ENCODE results near the gene MSRB1. TPM values are rescaled to one million over a fixed set of nuclear protein-coding genes. Genes with fewer than 3 reads are reported as not detected.
A peak's percentile ranks its signal among the peaks of the same experiment; 100 is the strongest.

MSRB1 gene
- total and polyA plus RNA-seq, 3 experiments from 2014 or later = 20.2 to 20.4 (median 20.4) TPM

DNA sequence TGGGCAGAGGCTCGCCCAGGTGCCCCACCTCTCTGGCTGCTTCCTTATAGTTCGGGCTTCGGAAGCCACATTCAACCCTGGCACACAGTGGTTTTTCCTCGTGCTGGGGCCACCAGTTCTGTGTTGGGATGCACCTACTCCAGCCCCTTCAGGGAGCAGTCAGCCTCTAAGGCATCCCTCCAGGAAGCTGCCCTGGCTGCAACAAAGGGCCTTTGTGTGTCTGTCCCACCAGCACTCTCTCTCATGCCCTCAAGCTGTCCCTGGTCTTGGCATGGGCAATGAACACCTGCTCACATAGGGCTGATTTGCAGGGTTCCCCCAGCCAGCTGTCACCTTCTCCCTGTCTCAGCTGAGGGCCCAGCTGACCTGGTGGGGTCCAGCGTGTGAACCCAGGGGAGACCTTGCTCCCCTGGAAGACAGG lies 39.0 kb upstream of the MSRB1 start:
- Histone ChIP-seq H3K9me3 (ENCODE audit: low read length) (no peaks in the 10 kb centered on the region), H3K4me1 (ENCODE audit: insufficient read depth, low read length) (peaks cover 20% of the 10 kb centered on the region), H3K27me3 (ENCODE audit: insufficient read depth, low read length, poor library complexity, severe bottlenecking) (peaks cover 16% of the 10 kb centered on the region), H3K36me3 (ENCODE audit: insufficient read depth, low read length) (no peaks in the 10 kb centered on the region), H3K4me3 (ENCODE audit: low read length) (no peak overlapping the region), H3K27ac (ENCODE audit: low read depth, low read length) (no peak overlapping the region)
- DNase-seq = no peak
- Mint-ChIP-seq H3K27ac (peak overlapping the region in 2 of 8 donors; percentile 11 to 86), H3K4me1 (peaks cover 8 to 23% (median 12%) of the 10 kb centered on the region in 3 donors), H3K9me3 (no peaks in the 10 kb centered on the region), H3K36me3 (peaks cover 0 to 32% (median 0%) of the 10 kb centered on the region in 3 donors), H3K4me3 (peak overlapping the region in 5 of 7 donors; percentile 29 to 85 (median 82)), H3K27me3 (peaks cover 16% of the 10 kb centered on the region in 2 donors)
- CTCF ChIA-PET = interaction anchor here (1.5 to 1.7 kb wide), 2 partner anchors 16 to 22 kb away, joined by 3 read pairs; no protein-coding TSS in a partner anchor
- POLR2A ChIA-PET = interaction anchor here (1.1 to 3.2 kb wide), 3 partner anchors 10 to 17 kb away, joined by 3 to 23 read pairs (median 3); partner anchors contain the start of genes RPS2 and TBL3

DNA sequence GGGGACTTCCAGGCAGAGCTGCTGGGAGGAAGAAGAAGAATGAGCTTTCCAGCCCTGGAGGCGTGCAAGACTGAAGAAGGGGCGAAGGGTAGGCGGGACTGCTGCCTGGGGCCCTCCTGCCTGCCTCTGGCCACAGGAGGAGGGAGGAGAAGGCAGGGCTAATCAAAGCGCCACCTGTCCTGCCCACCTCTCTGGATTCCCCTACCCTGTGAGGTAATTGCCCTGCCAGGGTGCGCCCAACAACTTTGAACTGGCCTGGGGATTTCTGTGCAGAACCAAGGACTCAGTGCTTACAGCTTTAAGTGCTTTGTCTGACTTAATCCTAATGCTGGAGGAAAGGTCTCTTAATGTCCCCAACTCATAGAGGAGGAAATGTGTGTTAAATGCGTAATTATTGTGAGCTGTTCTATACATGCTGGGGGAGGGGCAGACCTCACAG lies 38.4 kb upstream of the MSRB1 start, which contains the start of gene NOXO1:
NOXO1 (minus strand) TSS at position 72 of the 439 bp plus-strand sequence. CDS start 290 bp downstream, outside the sequence.
- Mint-ChIP-seq H3K9me3 (no peaks in the 10 kb centered on the region), H3K27me3 (peaks cover 15 to 16% of the 10 kb centered on the region in 2 donors), H3K27ac (peak within 1 kb of the TSS in 3 of 8 donors; percentile 11 to 86 (median 50)), H3K4me1 (peaks cover 8 to 23% (median 12%) of the 10 kb centered on the region in 3 donors), H3K36me3 (peaks cover 0 to 31% (median 0%) of the 10 kb centered on the region in 3 donors), H3K4me3 (peak within 1 kb of the TSS; percentile 7 to 85 (median 77))
- no peak for DNase-seq
- H3K27me3 ChIP-seq (ENCODE audit: insufficient read depth, low read length, poor library complexity, severe bottlenecking) = peaks cover 16% of the 10 kb centered on the region
- H3K36me3 ChIP-seq (ENCODE audit: insufficient read depth, low read length) = peaks cover 5% of the 10 kb centered on the region
- no peaks in the 10 kb centered on the region for H3K9me3 ChIP-seq (ENCODE audit: low read length)
- H3K27ac ChIP-seq (ENCODE audit: low read depth, low read length) = no peak within 1 kb of the TSS
- CTCF ChIA-PET = interaction anchor here (1.5 kb wide), 1 partner anchor 22 kb away, joined by 4 read pairs; no protein-coding TSS in a partner anchor
- peaks cover 20% of the 10 kb centered on the region for H3K4me1 ChIP-seq (ENCODE audit: insufficient read depth, low read length)
- POLR2A ChIA-PET = interaction anchor here (1.0 to 1.4 kb wide), 2 partner anchors 10 to 11 kb away, joined by 3 to 4 read pairs; no protein-coding TSS in a partner anchor
- H3K4me3 ChIP-seq (ENCODE audit: low read length) = no peak within 1 kb of the TSS

DNA sequence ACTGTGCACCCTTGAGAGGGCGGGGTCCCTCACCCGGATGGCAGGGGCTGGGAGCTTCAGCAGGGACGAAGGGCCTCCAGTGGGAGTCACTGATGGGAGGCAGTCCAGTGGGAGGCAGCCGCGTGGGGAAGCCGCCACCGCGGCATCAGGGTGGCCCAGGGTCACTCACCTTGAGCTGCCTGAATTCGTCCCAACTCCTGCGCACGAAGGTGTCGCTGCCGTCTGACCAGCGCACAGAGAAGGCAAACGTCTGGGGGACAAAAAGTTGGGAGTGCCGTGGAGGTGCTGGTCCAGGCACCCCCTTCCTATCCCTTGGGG lies 37.7 kb upstream of the MSRB1 start:
- Histone ChIP-seq H3K4me1 (ENCODE audit: insufficient read depth, low read length) (peaks cover 20% of the 10 kb centered on the region), H3K27ac (ENCODE audit: low read depth, low read length) (no peak overlapping the region), H3K4me3 (ENCODE audit: low read length) (no peak overlapping the region), H3K36me3 (ENCODE audit: insufficient read depth, low read length) (peaks cover 11% of the 10 kb centered on the region), H3K9me3 (ENCODE audit: low read length) (no peaks in the 10 kb centered on the region), H3K27me3 (ENCODE audit: insufficient read depth, low read length, poor library complexity, severe bottlenecking) (peaks cover 16% of the 10 kb centered on the region)
- peaks cover 0 to 32% (median 2%) of the 10 kb centered on the region in 3 donors for H3K36me3 Mint-ChIP-seq
- ChIA-PET CTCF (interaction anchor here (1.5 kb wide), 1 partner anchor 23 kb away, joined by 4 read pairs; no protein-coding TSS in a partner anchor), POLR2A (interaction anchor here (0.7 to 1.4 kb wide), 3 partner anchors 11 to 234 kb away, joined by 3 to 4 read pairs (median 3); partner anchors contain the start of gene PGP)
- H3K4me1 Mint-ChIP-seq = peaks cover 8 to 23% (median 12%) of the 10 kb centered on the region in 3 donors
- no peaks in the 10 kb centered on the region for H3K9me3 Mint-ChIP-seq
- H3K27me3 Mint-ChIP-seq = peaks cover 13 to 16% of the 10 kb centered on the region in 2 donors
- DNase-seq = no peak
- no peak overlapping the region for H3K27ac Mint-ChIP-seq
- H3K4me3 Mint-ChIP-seq = no peak overlapping the region

DNA sequence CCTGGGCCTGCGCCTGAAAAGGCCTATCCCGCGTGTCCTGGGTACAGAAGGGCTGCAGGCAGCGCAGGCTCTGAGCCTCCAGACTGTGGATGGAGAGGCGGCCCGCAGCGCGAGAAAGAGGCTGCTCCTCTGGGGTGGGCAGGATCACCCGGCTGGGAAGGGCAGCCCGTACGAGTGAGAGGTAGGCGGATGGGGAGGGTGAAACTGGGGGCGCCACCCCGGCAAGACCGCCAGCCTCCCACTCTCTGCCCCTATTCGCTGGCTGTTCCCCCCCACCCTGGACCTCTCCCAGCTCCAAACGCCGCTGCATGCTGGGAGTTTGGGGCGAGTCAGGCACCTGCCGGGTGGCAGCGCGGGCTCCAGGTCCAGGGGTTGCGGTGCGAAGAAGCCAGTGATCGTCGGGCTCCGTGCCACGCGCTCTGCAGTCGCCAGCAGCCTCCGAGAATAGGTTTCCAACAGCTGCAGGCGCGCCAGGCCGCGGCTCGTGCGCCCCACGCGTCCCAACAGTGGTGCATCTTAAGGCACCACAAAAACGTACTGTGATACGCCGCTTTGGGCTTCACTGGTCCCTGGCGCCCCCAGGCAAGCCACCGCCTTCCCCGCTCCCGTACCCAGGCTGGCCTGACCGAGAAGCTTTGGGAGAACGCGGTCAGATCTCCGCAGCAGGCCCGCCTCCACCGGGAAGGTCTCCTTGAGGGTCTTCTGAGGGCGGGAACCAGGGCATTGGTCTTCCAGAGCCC lies 37.2 kb upstream of the MSRB1 start:
- CTCF ChIA-PET = interaction anchor here (1.5 kb wide), 1 partner anchor 23 kb away, joined by 4 read pairs; no protein-coding TSS in a partner anchor
- Mint-ChIP-seq H3K36me3 (peaks cover 0 to 34% (median 2%) of the 10 kb centered on the region in 3 donors), H3K27ac (no peak overlapping the region)

DNA sequence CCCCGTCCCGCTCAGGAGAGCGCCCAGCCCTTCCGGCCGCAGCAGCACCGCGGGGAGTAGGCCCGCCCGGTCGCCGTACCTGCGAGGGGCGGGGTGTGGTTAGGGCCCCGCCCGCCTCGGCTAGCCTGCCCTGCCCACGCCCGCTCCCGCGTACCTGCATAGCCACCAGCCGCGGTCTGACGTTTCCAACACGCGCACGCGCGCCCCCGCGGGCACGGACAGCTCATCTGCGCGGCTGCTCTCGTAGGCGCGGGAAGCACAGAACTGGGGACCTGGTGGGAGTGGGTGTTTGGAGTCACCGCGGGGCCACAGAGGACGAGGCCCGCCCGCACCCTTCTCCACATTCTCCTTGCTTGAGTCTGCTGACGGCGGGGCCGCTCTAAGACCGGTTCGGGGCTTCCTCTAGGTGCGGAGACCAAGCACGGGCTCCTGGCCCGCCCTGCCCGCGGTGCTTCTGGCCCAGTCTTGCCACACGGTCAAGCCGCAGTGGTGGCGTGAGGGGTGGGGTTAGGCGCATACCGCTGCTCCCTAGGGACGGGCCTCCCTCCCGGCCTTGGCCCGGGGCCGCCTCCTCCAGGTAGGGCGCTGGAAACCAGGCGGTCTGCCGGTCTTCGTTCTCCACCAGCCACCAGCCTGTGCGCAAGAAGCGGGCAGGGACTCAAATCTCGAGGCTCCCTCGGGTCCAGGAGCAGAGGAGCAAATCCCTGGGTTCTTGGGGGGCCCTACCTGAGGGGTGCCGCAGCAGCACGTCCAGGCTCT lies 36.5 kb upstream of the MSRB1 start:
- peaks cover 12 to 16% of the 10 kb centered on the region in 2 donors for H3K27me3 Mint-ChIP-seq
- peaks cover 2 to 12% (median 6%) of the 10 kb centered on the region in 3 donors for H3K4me1 Mint-ChIP-seq
- Histone ChIP-seq H3K9me3 (ENCODE audit: low read length) (no peaks in the 10 kb centered on the region), H3K4me1 (ENCODE audit: insufficient read depth, low read length) (peaks cover 11% of the 10 kb centered on the region), H3K36me3 (ENCODE audit: insufficient read depth, low read length) (peaks cover 20% of the 10 kb centered on the region), H3K27me3 (ENCODE audit: insufficient read depth, low read length, poor library complexity, severe bottlenecking) (peaks cover 16% of the 10 kb centered on the region), H3K27ac (ENCODE audit: low read depth, low read length) (no peak overlapping the region), H3K4me3 (ENCODE audit: low read length) (no peak overlapping the region)
- no peak overlapping the region for H3K27ac Mint-ChIP-seq
- H3K4me3 Mint-ChIP-seq = peak overlapping the region in 1 of 7 donors; percentile 32
- H3K9me3 Mint-ChIP-seq = no peaks in the 10 kb centered on the region
- DNase-seq = no peak
- CTCF ChIA-PET = interaction anchor here (1.5 kb wide), 1 partner anchor 24 kb away, joined by 4 read pairs; no protein-coding TSS in a partner anchor
- POLR2A ChIA-PET = interaction anchor here (0.5 to 1.7 kb wide), 2 partner anchors 43 to 197 kb away, joined by 3 to 4 read pairs; partner anchors contain the start of genes NUBP2 and SPSB3
- peaks cover 0 to 40% (median 2%) of the 10 kb centered on the region in 3 donors for H3K36me3 Mint-ChIP-seq

More for the DNA sequence above, 37.2 kb upstream of the MSRB1 start:
- H3K4me1 Mint-ChIP-seq = peaks cover 8 to 19% (median 12%) of the 10 kb centered on the region in 3 donors
- H3K9me3 ChIP-seq (ENCODE audit: low read length) = no peaks in the 10 kb centered on the region
- peaks cover 15% of the 10 kb centered on the region for H3K36me3 ChIP-seq (ENCODE audit: insufficient read depth, low read length)
- DNase-seq = no peak
- H3K9me3 Mint-ChIP-seq = no peaks in the 10 kb centered on the region
- peaks cover 12 to 16% of the 10 kb centered on the region in 2 donors for H3K27me3 Mint-ChIP-seq
- H3K4me1 ChIP-seq (ENCODE audit: insufficient read depth, low read length) = peaks cover 18% of the 10 kb centered on the region
- POLR2A ChIA-PET = interaction anchor here (0.7 kb wide), 1 partner anchor 235 kb away, joined by 3 read pairs; the partner anchor contains the start of gene PGP
- peaks cover 16% of the 10 kb centered on the region for H3K27me3 ChIP-seq (ENCODE audit: insufficient read depth, low read length, poor library complexity, severe bottlenecking)
- H3K4me3 ChIP-seq (ENCODE audit: low read length) = no peak overlapping the region
- no peak overlapping the region for H3K4me3 Mint-ChIP-seq
- H3K27ac ChIP-seq (ENCODE audit: low read depth, low read length) = no peak overlapping the region

DNA sequence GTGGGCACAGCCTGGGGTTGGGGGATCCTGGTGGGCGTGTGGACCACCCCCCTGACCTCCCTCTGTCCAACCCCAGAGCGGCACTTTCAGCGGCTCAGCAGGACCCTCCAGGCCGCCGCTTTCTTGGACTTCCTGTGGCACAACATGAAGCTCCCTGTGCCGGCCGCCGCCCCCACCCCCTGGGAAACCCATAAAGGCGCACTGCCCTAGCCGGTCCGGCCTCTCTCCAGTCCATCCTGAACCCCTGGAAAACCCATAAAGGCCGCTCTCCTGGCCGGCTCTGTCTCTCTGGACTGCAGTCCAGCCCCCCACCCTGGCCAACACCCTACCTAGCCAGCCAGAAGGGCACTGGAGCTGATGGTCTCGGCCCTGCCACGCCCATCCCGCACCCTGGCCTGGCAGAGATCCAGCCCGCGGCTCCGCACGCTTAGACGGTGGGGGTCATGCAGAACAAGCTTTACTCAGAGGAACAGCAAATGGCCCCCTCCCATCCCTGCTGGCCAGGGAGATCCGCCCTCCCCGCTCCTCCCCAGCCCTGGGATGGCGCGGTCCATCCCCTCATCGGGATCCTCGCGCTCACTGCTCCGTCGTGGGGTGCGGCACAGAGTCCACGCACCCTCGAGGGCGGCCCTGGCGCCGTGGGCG lies 35.6 kb upstream of the MSRB1 start:
- Histone ChIP-seq H3K27ac (ENCODE audit: low read depth, low read length) (no peak overlapping the region), H3K4me3 (ENCODE audit: low read length) (no peak overlapping the region), H3K9me3 (ENCODE audit: low read length) (no peaks in the 10 kb centered on the region), H3K36me3 (ENCODE audit: insufficient read depth, low read length) (peaks cover 20% of the 10 kb centered on the region), H3K4me1 (ENCODE audit: insufficient read depth, low read length) (peaks cover 9% of the 10 kb centered on the region), H3K27me3 (ENCODE audit: insufficient read depth, low read length, poor library complexity, severe bottlenecking) (peaks cover 16% of the 10 kb centered on the region)
- Mint-ChIP-seq H3K27ac (no peak overlapping the region), H3K4me1 (peaks cover 2 to 11% (median 6%) of the 10 kb centered on the region in 3 donors), H3K27me3 (peaks cover 12 to 16% of the 10 kb centered on the region in 2 donors), H3K4me3 (no peak overlapping the region), H3K36me3 (peaks cover 0 to 45% (median 2%) of the 10 kb centered on the region in 3 donors), H3K9me3 (no peaks in the 10 kb centered on the region)
- DNase-seq = no peak
- ChIA-PET POLR2A (interaction anchor here (0.5 to 1.7 kb wide), 2 partner anchors 44 to 196 kb away, joined by 3 to 4 read pairs; partner anchors contain the start of genes NUBP2 and SPSB3), CTCF (no interaction called here)

DNA sequence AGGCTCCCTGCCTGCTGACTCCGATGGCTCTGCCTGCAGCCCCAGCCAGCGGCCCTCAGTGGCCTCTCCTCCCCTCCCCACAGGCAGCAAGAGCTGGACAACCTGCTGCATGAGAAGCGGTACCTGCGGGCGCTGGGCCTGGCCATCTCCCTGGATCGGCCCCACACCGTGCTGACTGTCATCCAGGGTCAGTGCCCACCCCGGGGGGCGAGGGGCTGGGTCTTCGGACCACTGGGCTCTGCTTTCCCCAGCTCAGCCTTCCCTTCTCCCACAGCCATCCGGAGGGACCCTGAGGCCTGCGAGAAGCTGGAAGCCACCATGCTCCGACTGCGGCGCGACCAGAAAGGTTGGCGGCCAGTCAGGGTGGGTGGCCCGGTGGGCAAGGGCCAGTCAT lies 34.9 kb upstream of the MSRB1 start:
- Mint-ChIP-seq H3K27ac (no peak overlapping the region), H3K36me3 (peaks cover 0 to 48% (median 2%) of the 10 kb centered on the region in 3 donors), H3K4me3 (no peak overlapping the region), H3K4me1 (peaks cover 2 to 6% (median 3%) of the 10 kb centered on the region in 3 donors), H3K27me3 (peaks cover 12% of the 10 kb centered on the region in 2 donors), H3K9me3 (no peaks in the 10 kb centered on the region)
- H3K4me1 ChIP-seq (ENCODE audit: insufficient read depth, low read length) = peaks cover 6% of the 10 kb centered on the region
- H3K27me3 ChIP-seq (ENCODE audit: insufficient read depth, low read length, poor library complexity, severe bottlenecking) = peaks cover 16% of the 10 kb centered on the region
- H3K36me3 ChIP-seq (ENCODE audit: insufficient read depth, low read length) = peaks cover 20% of the 10 kb centered on the region
- H3K27ac ChIP-seq (ENCODE audit: low read depth, low read length) = no peak overlapping the region
- ChIA-PET CTCF (interaction anchor here (1.1 kb wide), 1 partner anchor 26 kb away, joined by 3 read pairs; no protein-coding TSS in a partner anchor), POLR2A (no interaction called here)
- no peak for DNase-seq
- H3K4me3 ChIP-seq (ENCODE audit: low read length) = no peak overlapping the region
- no peaks in the 10 kb centered on the region for H3K9me3 ChIP-seq (ENCODE audit: low read length)
